NT2/D1 (cell line): ENCODE measurements around the gene GRM7.

Source experiments
- SUZ12 ChIP-seq: IDR thresholded peaks from 2 replicates; pipeline ENCODE4 v1.6.1; 2011; ENCODE audit not compliant: insufficient read length, insufficient read depth; ENCODE audit errors: extremely low read depth
- YY1 ChIP-seq: IDR thresholded peaks from 2 replicates; pipeline ENCODE4 v1.6.1; 2011; ENCODE audit not compliant: insufficient read length, insufficient read depth
- ZNF274 ChIP-seq: IDR thresholded peaks from 2 replicates; pipeline ENCODE4 v1.6.1; 2011; ENCODE audit warnings: mild to moderate bottlenecking, low read depth, low read length

GRCh38 chr3:7790141-7790540 is 929.2 kb downstream of the GRM7 start:
- TF ChIP-seq ZNF274 (no peak), YY1 (no peak), SUZ12 (no peak)
